Brain microvascular endothelial cell (primary cell): Measurements from ENCODE around the gene ABCG1.
"Not testable (repeated sequence)": the region's sequence is repeated elsewhere in the genome, so short reads cannot be mapped to it uniquely, and the experiment has no call there.

Experiments
- DNase-seq: peaks from one replicate; pipeline ENCODE4 v3.0.0-alpha.2; 2020
- H3K27ac ChIP-seq: fragments of 250-450 bp; sonication (Bioruptor Pico); 2 replicates; pipeline ENCODE4 v1.5.1; 2020; ENCODE audit warnings: mild to moderate bottlenecking, moderate library complexity
- H3K27me3 ChIP-seq: fragments of 250-450 bp; sonication (Bioruptor Pico); replicated peaks from 2 replicates; pipeline ENCODE4 v1.5.1; 2020; ENCODE audit warnings: mild to moderate bottlenecking
- H3K36me3 ChIP-seq: fragments of 250-450 bp; sonication (Bioruptor Pico); replicated peaks from 2 replicates; pipeline ENCODE4 v1.5.1; 2020; ENCODE audit warnings: mild to moderate bottlenecking
- H3K4me3 ChIP-seq: 2 replicates; pipeline ENCODE4 v1.5.1; 2011; ENCODE audit warnings: low read depth, mild to moderate bottlenecking, control low read depth, low read length, moderate library complexity
- CTCF ChIP-seq: IDR thresholded peaks from 2 replicates; pipeline ENCODE4 v1.5.1; 2011; ENCODE audit warnings: low read depth, mild to moderate bottlenecking, moderate library complexity, low read length, control low read depth, inconsistent platforms; ENCODE audit errors: missing control alignments
- in situ Hi-C: cut with HindIII; loops from 2 replicates; pipeline ENCODE4 v1.10.0; 2017; ENCODE audit warnings: low sequenced_read_pairs, low pct_ligation_motif_present

The ABCG1 gene

GRCh38 chr21:42289926-42290325 is 71.0 kb downstream of the ABCG1 start:
- in situ Hi-C loops = no loop called here
- H3K27me3 ChIP-seq = no peaks in the 10 kb centered on the region
- no peaks in the 10 kb centered on the region for H3K36me3 ChIP-seq
- no peak for DNase-seq
- no peak for TF ChIP-seq CTCF
- no peak overlapping the region for H3K4me3 ChIP-seq
- no peak overlapping the region for H3K27ac ChIP-seq

- H3K4me3 ChIP-seq = no peak overlapping the region
- DNase-seq = no peak
- in situ Hi-C loops = no loop called here
- H3K27ac ChIP-seq = no peak overlapping the region
- TF ChIP-seq CTCF = no peak
- no peaks in the 10 kb centered on the region for H3K27me3 ChIP-seq
- H3K36me3 ChIP-seq = no peaks in the 10 kb centered on the region
Measured at GRCh38 chr21:42290505-42290904, 71.6 kb downstream of the ABCG1 start.

- no peak for TF ChIP-seq CTCF
- Histone ChIP-seq H3K36me3 (no peaks in the 10 kb centered on the region), H3K27ac (no peak overlapping the region), H3K4me3 (no peak overlapping the region), H3K27me3 (no peaks in the 10 kb centered on the region)
- no peak for DNase-seq
- in situ Hi-C loops = no loop called here
Measured at GRCh38 chr21:42291003-42291750, 72.2 kb downstream of the ABCG1 start.

- Histone ChIP-seq H3K4me3 (no peak overlapping the region), H3K36me3 (no peaks in the 10 kb centered on the region), H3K27me3 (no peaks in the 10 kb centered on the region), H3K27ac (no peak overlapping the region)
- TF ChIP-seq CTCF = no peak
- no peak for DNase-seq
- in situ Hi-C loops = no loop called here
Measured at GRCh38 chr21:42291751-42292562, 73.0 kb downstream of the ABCG1 start.

GRCh38 chr21:42292563-42293142 is 73.7 kb downstream of the ABCG1 start:
- H3K27me3 ChIP-seq, DNase-seq, H3K27ac ChIP-seq, H3K4me3 ChIP-seq, H3K36me3 ChIP-seq, in situ Hi-C loops: not testable (repeated sequence)

GRCh38 chr21:42293649-42294272 is 74.8 kb downstream of the ABCG1 start:
- Histone ChIP-seq H3K27ac (no peak overlapping the region), H3K27me3 (no peaks in the 10 kb centered on the region), H3K4me3 (no peak overlapping the region), H3K36me3 (no peaks in the 10 kb centered on the region)
- DNase-seq = no peak
- no peak for TF ChIP-seq CTCF
- in situ Hi-C loops = no loop called here
